Esophagus muscularis mucosa (tissue), 4 donors: ENCODE measurements around the gene TNNT2. TPM values are rescaled to one million over a fixed set of nuclear protein-coding genes. Genes with fewer than 3 reads are reported as not detected.

Experiments
- DNase-seq: peaks from one replicate; pipeline ENCODE4 v3.0.0-alpha.2; 2017; ENCODE audit errors: extremely low spot score
- H3K27ac ChIP-seq, 4 donors: fragments of 200-600 bp; sonication (generic); replicated peaks in 1 of 4; 1 replicate in 3 of 4; 2 replicates in 1 of 4; pipeline ENCODE4 v1.5.1; 2016 to 2019; ENCODE audit warnings: mild to moderate bottlenecking in 1 of 4
- H3K27me3 ChIP-seq, 4 donors: fragments of 200-600 bp; sonication (generic); one replicate each; pipeline versions ENCODE4 v1.5.1 to v1.6.0; 2016 to 2019
- H3K36me3 ChIP-seq, 4 donors: fragments of 200-600 bp; sonication (generic); one replicate each; pipeline ENCODE4 v1.5.1; 2016 to 2019
- H3K4me1 ChIP-seq, 4 donors: fragments of 200-600 bp; sonication (generic); one replicate each; pipeline ENCODE4 v1.5.1; 2016 to 2019
- H3K4me3 ChIP-seq, 4 donors: fragments of 200-600 bp; sonication (generic); 1 replicate in 2 of 4; 2 replicates in 2 of 4; pipeline ENCODE4 v1.5.1; 2016 to 2019; ENCODE audit warnings: mild to moderate bottlenecking in 4 of 4, moderate library complexity in 1 of 4
- H3K9me3 ChIP-seq, 4 donors: fragments of 200-600 bp; sonication (generic); 1 replicate in 3 of 4; 2 replicates in 1 of 4; pipeline ENCODE4 v1.5.1; 2016 to 2019
- CTCF ChIP-seq, 3 experiments: fragments of 200-600 bp in 2 of 3; fragments of 450-650 bp in 1 of 3; sonication (generic) in 2 of 3; IDR thresholded peaks; one replicate each; pipeline ENCODE4 v1.5.1; 2017 to 2019; ENCODE audit warnings: antibody characterized with exemption in 3 of 3, mild to moderate bottlenecking in 2 of 3, moderate library complexity in 1 of 3
- EP300 ChIP-seq: sonication (generic); formaldehyde crosslinking; IDR thresholded peaks from one replicate; pipeline ENCODE4 v1.6.1; 2017; ENCODE audit warnings: antibody characterized with exemption
- POLR2A ChIP-seq: fragments of 450-650 bp; IDR thresholded peaks from one replicate; pipeline ENCODE4 v1.6.1; 2017; ENCODE audit warnings: antibody characterized with exemption, moderate library complexity, mild to moderate bottlenecking, low read depth
- POLR2AphosphoS5 ChIP-seq, 2 donors: sonication (generic); formaldehyde crosslinking; IDR thresholded peaks; one replicate each; pipeline ENCODE4 v1.6.1; 2017; ENCODE audit warnings: antibody characterized with exemption in 2 of 2
- WGBS: methylation state at CpG from one replicate; pipeline ENCODE4 v1.1.5; 2018; 5-methylcytosine and 5-hydroxymethylcytosine counted together
- intact Hi-C: fragments of 100-400 bp; cut with DNase I; formaldehyde crosslinking; loops from one replicate; pipeline ENCODE4 v1.15.1; 2023
- total RNA-seq, 4 donors: library from RNA; depleted of rRNA; stranded (reverse); fragments of >200 nt; gene quantifications; one replicate each; pipeline versions ENCODE4 v1.1.0 to v1.2.1, GENCODE V29; 2016

TNNT2 gene
- total RNA-seq, 4 donors from 2014 or later: 0.83 to 2.0 TPM; not detected in 2

- peaks cover 0 to 37% (median 0%) of the 10 kb centered on the region in 4 donors for H3K27me3 ChIP-seq
- TF ChIP-seq CTCF (IDR thresholded peaks at IDR 0.05): no peak
- TF ChIP-seq POLR2A: no peak
- TF ChIP-seq POLR2AphosphoS5 (IDR thresholded peaks at IDR 0.05): no peak
- TF ChIP-seq EP300: no peak
- 93% methylated on average over 5 of the region's 5 CpGs for WGBS
- intact Hi-C loops: no loop called here
- peaks cover 0 to 13% (median 4%) of the 10 kb centered on the region in 4 donors for H3K9me3 ChIP-seq
- no peak overlapping the region for H3K4me3 ChIP-seq
- no peak overlapping the region for H3K27ac ChIP-seq
- DNase-seq: no peak
- peaks cover 0 to 4% (median 0%) of the 10 kb centered on the region in 4 donors for H3K4me1 ChIP-seq
- H3K36me3 ChIP-seq: no peaks in the 10 kb centered on the region
These were observed 32.5 kb downstream of the TNNT2 start for GRCh38 chr1:201345081-201345355.

- no peak for DNase-seq
- Histone ChIP-seq H3K36me3 (no peaks in the 10 kb centered on the region), H3K27ac (no peak overlapping the region), H3K4me3 (no peak overlapping the region), H3K4me1 (peaks cover 0 to 4% (median 0%) of the 10 kb centered on the region in 4 donors), H3K9me3 (peaks cover 0 to 13% (median 4%) of the 10 kb centered on the region in 4 donors), H3K27me3 (peaks cover 0 to 37% (median 0%) of the 10 kb centered on the region in 4 donors)
- intact Hi-C loops: no loop called here
- 87% methylated on average over 7 of the region's 7 CpGs for WGBS
- TF ChIP-seq CTCF (IDR thresholded peaks at IDR 0.05): no peak
- no peak for TF ChIP-seq POLR2AphosphoS5 (IDR thresholded peaks at IDR 0.05)
- TF ChIP-seq POLR2A: no peak
- TF ChIP-seq EP300: no peak
These were observed 33.0 kb downstream of the TNNT2 start for GRCh38 chr1:201344206-201345080.

GRCh38 chr1:201341377-201341776, 36.1 kb downstream of the TNNT2 start:
- H3K4me3 ChIP-seq: no peak overlapping the region
- TF ChIP-seq POLR2A: no peak
- DNase-seq: no peak
- no peaks in the 10 kb centered on the region for H3K4me1 ChIP-seq
- peaks cover 0 to 13% (median 4%) of the 10 kb centered on the region in 4 donors for H3K9me3 ChIP-seq
- intact Hi-C loops: no loop called here
- H3K27me3 ChIP-seq: peaks cover 0 to 16% (median 0%) of the 10 kb centered on the region in 4 donors
- H3K36me3 ChIP-seq: no peaks in the 10 kb centered on the region
- 85% methylated on average over 1 of the region's 1 CpG for WGBS
- no peak overlapping the region for H3K27ac ChIP-seq

GRCh38 chr1:201336711-201337450, 40.6 kb downstream of the TNNT2 start:
- TF ChIP-seq CTCF (IDR thresholded peaks at IDR 0.05): no peak
- TF ChIP-seq POLR2A: no peak
- no peak for TF ChIP-seq EP300
- TF ChIP-seq POLR2AphosphoS5 (IDR thresholded peaks at IDR 0.05): no peak
- H3K9me3 ChIP-seq: peaks cover 0 to 8% (median 3%) of the 10 kb centered on the region in 4 donors
- H3K27ac ChIP-seq: no peak overlapping the region
- WGBS: 88% methylated on average over 9 of the region's 9 CpGs
- H3K4me3 ChIP-seq: no peak overlapping the region
- no peaks in the 10 kb centered on the region for H3K36me3 ChIP-seq
- H3K4me1 ChIP-seq: no peaks in the 10 kb centered on the region
- no peak for DNase-seq
- H3K27me3 ChIP-seq: no peaks in the 10 kb centered on the region
- intact Hi-C loops: no loop called here

- WGBS: 86% methylated on average over 3 of the region's 3 CpGs
- DNase-seq: no peak
- Histone ChIP-seq H3K4me3 (no peak overlapping the region), H3K27ac (no peak overlapping the region), H3K27me3 (no peaks in the 10 kb centered on the region), H3K4me1 (no peaks in the 10 kb centered on the region), H3K36me3 (no peaks in the 10 kb centered on the region), H3K9me3 (no peaks in the 10 kb centered on the region)
- intact Hi-C loops: no loop called here
- TF ChIP-seq POLR2A: no peak
- no peak for TF ChIP-seq POLR2AphosphoS5 (IDR thresholded peaks at IDR 0.05)
- no peak for TF ChIP-seq EP300
- TF ChIP-seq CTCF (IDR thresholded peaks at IDR 0.05): no peak
These were observed 41.6 kb downstream of the TNNT2 start for GRCh38 chr1:201335901-201336300.
